Measurements from ENCODE around the gene FOXC2. TPM values are rescaled to one million over a fixed set of nuclear protein-coding genes. Genes with fewer than 3 reads are reported as not detected.
A peak's percentile ranks its signal among the peaks of the same experiment; 100 is the strongest.

The FOXC2 gene
- total and polyA plus RNA-seq, 2 of the 13 experiments (the other 11 are each of a cell fraction or from before 2014, with no cell fraction given): not detected

DNA sequence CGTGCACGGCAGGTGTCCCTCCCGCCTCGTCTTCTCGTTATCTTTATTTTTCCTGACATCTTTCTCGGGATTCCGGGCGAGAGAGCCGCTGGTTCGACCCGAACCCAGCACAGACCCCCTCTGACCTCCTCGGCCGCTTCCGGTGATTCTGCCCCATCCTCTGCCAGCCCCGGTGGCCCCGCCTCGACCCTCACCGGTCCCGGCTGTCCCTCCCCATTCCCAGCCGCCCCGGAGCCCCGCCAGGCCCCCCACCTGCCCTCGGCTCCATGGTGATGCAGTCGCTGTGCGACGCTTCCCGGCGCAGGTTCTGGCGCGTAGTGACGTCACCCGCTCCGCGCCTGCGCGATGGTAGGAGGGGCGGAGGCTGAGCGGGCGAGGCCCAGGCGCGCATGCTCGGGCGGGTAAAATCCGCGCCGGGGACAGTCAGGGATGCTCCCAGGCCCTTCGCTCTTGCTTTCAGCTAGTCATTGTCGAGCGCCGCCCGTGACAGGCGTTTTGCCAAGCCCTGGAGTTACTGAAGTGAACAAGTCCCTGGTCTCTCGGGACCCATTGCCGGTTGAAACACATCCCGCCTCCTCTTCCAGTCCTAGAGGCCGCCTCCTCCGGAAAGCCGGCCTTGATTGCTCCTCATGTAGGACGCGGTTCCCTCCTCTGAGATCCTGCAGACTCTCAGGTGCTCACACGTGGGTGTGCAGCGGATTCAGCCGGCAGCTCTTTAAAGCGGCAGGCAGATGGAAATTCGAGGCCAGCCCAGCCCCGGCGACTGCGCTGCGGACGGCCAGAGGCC is 11.5 kb upstream of the FOXC2 start, which contains the start of gene MTHFSD (continued):
- TF ChIP-seq, protein P1, sequence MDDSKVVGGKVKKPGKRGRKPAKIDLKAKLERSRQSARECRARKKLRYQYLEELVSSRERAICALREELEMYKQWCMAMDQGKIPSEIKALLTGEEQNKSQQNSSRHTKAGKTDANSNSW (CRISPR knock-in tag; IDR thresholded peaks at IDR 0.05; ENCODE audit: borderline replicate concordance): peak; percentile 77; the same call in 1 of the 2 replicates
- TF ChIP-seq NR1H2 (CRISPR knock-in tag; IDR thresholded peaks at IDR 0.05; ENCODE audit: borderline replicate concordance, low read depth) (no peak), ZKSCAN8 (CRISPR knock-in tag; IDR thresholded peaks at IDR 0.05; ENCODE audit: borderline replicate concordance) (0 out of 2 replicates have a peak, but pooled peaks have one; percentile 14), RBM22 (optimal IDR thresholded peaks at IDR 0.05; ENCODE audit: low read length) (no peak), SALL2 (CRISPR knock-in tag; IDR thresholded peaks at IDR 0.05) (peak; percentile 86; the same call in 1 of the 2 replicates), SMYD3 (CRISPR knock-in tag; IDR thresholded peaks at IDR 0.05) (no peak), ZNF431 (CRISPR knock-in tag; IDR thresholded peaks at IDR 0.05; ENCODE audit: borderline replicate concordance, low read depth) (no peak), ZNF598 (CRISPR knock-in tag; IDR thresholded peaks at IDR 0.05; ENCODE audit: borderline replicate concordance) (peak; percentile 83; the same call in 1 of the 2 replicates), RARG (CRISPR knock-in tag; IDR thresholded peaks at IDR 0.05; ENCODE audit: low read depth) (0 out of 2 replicates have a peak, but pooled peaks have one; percentile 27), SALL1 (CRISPR knock-in tag; IDR thresholded peaks at IDR 0.05) (peak; percentile 49; the same call in 1 of the 2 replicates), GLI4 (CRISPR knock-in tag; IDR thresholded peaks at IDR 0.05; ENCODE audit: borderline replicate concordance) (peak; percentile 91; the same call in 1 of the 2 replicates), ZZZ3 (CRISPR knock-in tag; IDR thresholded peaks at IDR 0.05; ENCODE audit: borderline replicate concordance) (peak; percentile 87; the same call in 1 of the 2 replicates), PRPF4 (IDR thresholded peaks at IDR 0.05; ENCODE audit: low read depth, low read length, poor library complexity, severe bottlenecking) (no peak), ZNF460 (CRISPR knock-in tag; IDR thresholded peaks at IDR 0.05; ENCODE audit: borderline replicate concordance) (no peak)
- TF ChIP-seq, protein P2, sequence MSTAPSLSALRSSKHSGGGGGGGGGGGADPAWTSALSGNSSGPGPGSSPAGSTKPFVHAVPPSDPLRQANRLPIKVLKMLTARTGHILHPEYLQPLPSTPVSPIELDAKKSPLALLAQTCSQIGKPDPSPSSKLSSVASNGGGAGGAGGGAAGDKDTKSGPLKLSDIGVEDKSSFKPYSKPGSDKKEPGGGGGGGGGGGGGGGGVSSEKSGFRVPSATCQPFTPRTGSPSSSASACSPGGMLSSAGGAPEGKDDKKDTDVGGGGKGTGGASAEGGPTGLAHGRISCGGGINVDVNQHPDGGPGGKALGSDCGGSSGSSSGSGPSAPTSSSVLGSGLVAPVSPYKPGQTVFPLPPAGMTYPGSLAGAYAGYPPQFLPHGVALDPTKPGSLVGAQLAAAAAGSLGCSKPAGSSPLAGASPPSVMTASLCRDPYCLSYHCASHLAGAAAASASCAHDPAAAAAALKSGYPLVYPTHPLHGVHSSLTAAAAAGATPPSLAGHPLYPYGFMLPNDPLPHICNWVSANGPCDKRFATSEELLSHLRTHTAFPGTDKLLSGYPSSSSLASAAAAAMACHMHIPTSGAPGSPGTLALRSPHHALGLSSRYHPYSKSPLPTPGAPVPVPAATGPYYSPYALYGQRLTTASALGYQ (CRISPR knock-in tag; IDR thresholded peaks at IDR 0.05): no peak
- TF ChIP-seq, protein P3, sequence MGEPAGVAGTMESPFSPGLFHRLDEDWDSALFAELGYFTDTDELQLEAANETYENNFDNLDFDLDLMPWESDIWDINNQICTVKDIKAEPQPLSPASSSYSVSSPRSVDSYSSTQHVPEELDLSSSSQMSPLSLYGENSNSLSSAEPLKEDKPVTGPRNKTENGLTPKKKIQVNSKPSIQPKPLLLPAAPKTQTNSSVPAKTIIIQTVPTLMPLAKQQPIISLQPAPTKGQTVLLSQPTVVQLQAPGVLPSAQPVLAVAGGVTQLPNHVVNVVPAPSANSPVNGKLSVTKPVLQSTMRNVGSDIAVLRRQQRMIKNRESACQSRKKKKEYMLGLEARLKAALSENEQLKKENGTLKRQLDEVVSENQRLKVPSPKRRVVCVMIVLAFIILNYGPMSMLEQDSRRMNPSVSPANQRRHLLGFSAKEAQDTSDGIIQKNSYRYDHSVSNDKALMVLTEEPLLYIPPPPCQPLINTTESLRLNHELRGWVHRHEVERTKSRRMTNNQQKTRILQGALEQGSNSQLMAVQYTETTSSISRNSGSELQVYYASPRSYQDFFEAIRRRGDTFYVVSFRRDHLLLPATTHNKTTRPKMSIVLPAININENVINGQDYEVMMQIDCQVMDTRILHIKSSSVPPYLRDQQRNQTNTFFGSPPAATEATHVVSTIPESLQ (CRISPR knock-in tag; conservative IDR thresholded peaks at IDR 0.05): no peak
- TF ChIP-seq, protein P4, sequence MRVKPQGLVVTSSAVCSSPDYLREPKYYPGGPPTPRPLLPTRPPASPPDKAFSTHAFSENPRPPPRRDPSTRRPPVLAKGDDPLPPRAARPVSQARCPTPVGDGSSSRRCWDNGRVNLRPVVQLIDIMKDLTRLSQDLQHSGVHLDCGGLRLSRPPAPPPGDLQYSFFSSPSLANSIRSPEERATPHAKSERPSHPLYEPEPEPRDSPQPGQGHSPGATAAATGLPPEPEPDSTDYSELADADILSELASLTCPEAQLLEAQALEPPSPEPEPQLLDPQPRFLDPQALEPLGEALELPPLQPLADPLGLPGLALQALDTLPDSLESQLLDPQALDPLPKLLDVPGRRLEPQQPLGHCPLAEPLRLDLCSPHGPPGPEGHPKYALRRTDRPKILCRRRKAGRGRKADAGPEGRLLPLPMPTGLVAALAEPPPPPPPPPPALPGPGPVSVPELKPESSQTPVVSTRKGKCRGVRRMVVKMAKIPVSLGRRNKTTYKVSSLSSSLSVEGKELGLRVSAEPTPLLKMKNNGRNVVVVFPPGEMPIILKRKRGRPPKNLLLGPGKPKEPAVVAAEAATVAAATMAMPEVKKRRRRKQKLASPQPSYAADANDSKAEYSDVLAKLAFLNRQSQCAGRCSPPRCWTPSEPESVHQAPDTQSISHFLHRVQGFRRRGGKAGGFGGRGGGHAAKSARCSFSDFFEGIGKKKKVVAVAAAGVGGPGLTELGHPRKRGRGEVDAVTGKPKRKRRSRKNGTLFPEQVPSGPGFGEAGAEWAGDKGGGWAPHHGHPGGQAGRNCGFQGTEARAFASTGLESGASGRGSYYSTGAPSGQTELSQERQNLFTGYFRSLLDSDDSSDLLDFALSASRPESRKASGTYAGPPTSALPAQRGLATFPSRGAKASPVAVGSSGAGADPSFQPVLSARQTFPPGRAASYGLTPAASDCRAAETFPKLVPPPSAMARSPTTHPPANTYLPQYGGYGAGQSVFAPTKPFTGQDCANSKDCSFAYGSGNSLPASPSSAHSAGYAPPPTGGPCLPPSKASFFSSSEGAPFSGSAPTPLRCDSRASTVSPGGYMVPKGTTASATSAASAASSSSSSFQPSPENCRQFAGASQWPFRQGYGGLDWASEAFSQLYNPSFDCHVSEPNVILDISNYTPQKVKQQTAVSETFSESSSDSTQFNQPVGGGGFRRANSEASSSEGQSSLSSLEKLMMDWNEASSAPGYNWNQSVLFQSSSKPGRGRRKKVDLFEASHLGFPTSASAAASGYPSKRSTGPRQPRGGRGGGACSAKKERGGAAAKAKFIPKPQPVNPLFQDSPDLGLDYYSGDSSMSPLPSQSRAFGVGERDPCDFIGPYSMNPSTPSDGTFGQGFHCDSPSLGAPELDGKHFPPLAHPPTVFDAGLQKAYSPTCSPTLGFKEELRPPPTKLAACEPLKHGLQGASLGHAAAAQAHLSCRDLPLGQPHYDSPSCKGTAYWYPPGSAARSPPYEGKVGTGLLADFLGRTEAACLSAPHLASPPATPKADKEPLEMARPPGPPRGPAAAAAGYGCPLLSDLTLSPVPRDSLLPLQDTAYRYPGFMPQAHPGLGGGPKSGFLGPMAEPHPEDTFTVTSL (CRISPR knock-in tag; IDR thresholded peaks at IDR 0.05; ENCODE audit: borderline replicate concordance): no peak
